Ovary (tissue), 9 donors: ENCODE results near the gene DOCK4. TPM values are rescaled to one million over a fixed set of nuclear protein-coding genes. Genes with fewer than 3 reads are reported as not detected.

Experiments used
- DNase-seq, 5 donors: peaks; one replicate each; pipeline ENCODE4 v3.0.0-alpha.2; 2019 to 2020
- H3K27ac ChIP-seq, 2 donors: fragments of 200-600 bp; one replicate each; pipeline versions ENCODE4 v1.5.1 to v1.8.0; 2019 to 2022
- H3K27me3 ChIP-seq: fragments of 200-600 bp; one replicate; pipeline ENCODE4 v1.8.0; 2022
- H3K36me3 ChIP-seq: fragments of 200-600 bp; sonication (generic); one replicate; pipeline ENCODE4 v1.5.1; 2019
- H3K4me1 ChIP-seq: one replicate; pipeline ENCODE4 v1.8.1; 2013; ENCODE audit warnings: mild to moderate bottlenecking, moderate library complexity; ENCODE audit not compliant: insufficient read depth
- H3K4me3 ChIP-seq: fragments of 200-600 bp; sonication (generic); one replicate; pipeline ENCODE4 v1.5.1; 2017
- H3K9me3 ChIP-seq, 2 donors: fragments of 200-600 bp in 1 of 2; sonication (generic) in 1 of 2; one replicate each; pipeline versions ENCODE4 v1.5.1 to v1.8.1; 2013 to 2019; ENCODE audit warnings: mild to moderate bottlenecking in 1 of 2, moderate library complexity in 1 of 2
- EP300 ChIP-seq: sonication (generic); formaldehyde crosslinking; IDR thresholded peaks from one replicate; pipeline ENCODE4 v1.6.1; 2017; ENCODE audit warnings: antibody characterized with exemption
- POLR2A ChIP-seq: fragments of 450-650 bp; IDR thresholded peaks from one replicate; pipeline ENCODE4 v1.6.1; 2017; ENCODE audit warnings: antibody characterized with exemption, mild to moderate bottlenecking, moderate library complexity
- WGBS, 3 donors: extraction: QIAGEN DNeasy Blood & Tissue Kit in 1 of 3; methylation state at CpG; one replicate each; pipeline versions ENCODE4 v1.1.5 to v1.1.7; 2013 to 2017; 5-methylcytosine and 5-hydroxymethylcytosine counted together
- intact Hi-C, 4 donors: fragments of 100-400 bp; cut with DNase I; formaldehyde crosslinking; loops; one replicate each; pipeline versions ENCODE4 v1.11.0 to v1.15.1; 2022 to 2023
- polyA plus RNA-seq, 2 donors: library from polyadenylated mRNA; stranded (reverse); fragments of 200-250 nt in 1 of 2; fragments of 350-450 nt in 1 of 2; fragmentation: Illumina TruSeq in 1 of 2; extraction: RNeasy Lipid Tissue Mini Kit (QIAGEN cat#74804) in 1 of 2; gene quantifications; one replicate each; pipeline ENCODE4 v1.2.3, GENCODE V29; 2013 to 2014
- total RNA-seq, 7 donors: library from RNA; depleted of rRNA in 2 of 7; stranded (reverse); fragments of >200 nt in 2 of 7; fragmentation: NEBNext Ultra II Directional in 3 of 7; extraction: Animal tissue kit (Norgen Biotek cat#: 25700) in 3 of 7; gene quantifications; one replicate each; pipeline versions ENCODE4 v1.1.0 to v1.2.4, GENCODE V29; 2016 to 2023
- TF ChIP-seq, protein P1 (sequence below), 3 donors: fragments of 450-650 bp in 2 of 3; fragments of 200-600 bp in 1 of 3; IDR thresholded peaks; one replicate each; pipeline versions ENCODE4 v1.5.1 to v1.8.0; 2016 to 2022; ENCODE audit warnings: antibody characterized with exemption in 3 of 3, mild to moderate bottlenecking in 1 of 3
- donor health status: DM: no; HTN: no; CAD: no; lungs with moderate emphysema.
- donor health status: DM: no; HTN: no; CAD: no.
- donor health status: Bipolar disorder and iron deficiency.
- donor health status: DM: yes; HTN: yes; CAD: no.
- donor health status: DM: no; HTN: no; CAD: no.
- donor health status: DM: yes; HTN: yes; CAD: no.

Gene DOCK4
- total and polyA plus RNA-seq, 9 donors, result 9.5 to 39.7 (median 27.3) TPM

DNA sequence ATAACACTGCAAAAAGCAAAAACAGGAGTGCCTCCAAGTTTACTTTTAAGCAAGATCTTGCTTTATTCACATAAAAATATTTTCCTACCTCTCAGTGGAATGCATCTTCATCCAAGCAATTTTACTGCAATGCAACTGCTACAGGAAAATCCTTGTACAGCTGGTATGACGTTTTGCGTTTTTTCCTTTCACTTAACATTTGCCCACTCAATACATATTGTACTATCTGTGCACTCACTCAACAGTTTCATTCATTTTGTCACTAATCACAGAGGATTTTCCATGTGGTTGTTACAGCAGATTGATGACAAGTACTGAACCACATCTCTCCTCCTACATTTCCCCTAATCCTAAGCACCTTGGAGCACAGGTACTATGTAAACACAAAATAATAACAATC, 421.9 kb downstream of the DOCK4 start:
- Histone ChIP-seq H3K4me1 (no peaks in the 10 kb centered on the region), H3K27ac (no peak overlapping the region), H3K27me3 (no peaks in the 10 kb centered on the region), H3K9me3 (no peaks in the 10 kb centered on the region), H3K36me3 (no peaks in the 10 kb centered on the region), H3K4me3 (no peak overlapping the region)
- no peak for DNase-seq
- 64 to 82% (median 73%) methylated on average over 2 of the region's 2 CpGs for WGBS, 3 donors
- intact Hi-C loops, result no loop called here
- no peak for TF ChIP-seq EP300
- TF ChIP-seq POLR2A, result no peak
- TF ChIP-seq, protein P1, sequence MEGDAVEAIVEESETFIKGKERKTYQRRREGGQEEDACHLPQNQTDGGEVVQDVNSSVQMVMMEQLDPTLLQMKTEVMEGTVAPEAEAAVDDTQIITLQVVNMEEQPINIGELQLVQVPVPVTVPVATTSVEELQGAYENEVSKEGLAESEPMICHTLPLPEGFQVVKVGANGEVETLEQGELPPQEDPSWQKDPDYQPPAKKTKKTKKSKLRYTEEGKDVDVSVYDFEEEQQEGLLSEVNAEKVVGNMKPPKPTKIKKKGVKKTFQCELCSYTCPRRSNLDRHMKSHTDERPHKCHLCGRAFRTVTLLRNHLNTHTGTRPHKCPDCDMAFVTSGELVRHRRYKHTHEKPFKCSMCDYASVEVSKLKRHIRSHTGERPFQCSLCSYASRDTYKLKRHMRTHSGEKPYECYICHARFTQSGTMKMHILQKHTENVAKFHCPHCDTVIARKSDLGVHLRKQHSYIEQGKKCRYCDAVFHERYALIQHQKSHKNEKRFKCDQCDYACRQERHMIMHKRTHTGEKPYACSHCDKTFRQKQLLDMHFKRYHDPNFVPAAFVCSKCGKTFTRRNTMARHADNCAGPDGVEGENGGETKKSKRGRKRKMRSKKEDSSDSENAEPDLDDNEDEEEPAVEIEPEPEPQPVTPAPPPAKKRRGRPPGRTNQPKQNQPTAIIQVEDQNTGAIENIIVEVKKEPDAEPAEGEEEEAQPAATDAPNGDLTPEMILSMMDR (IDR thresholded peaks at IDR 0.05), result no peak

DNA sequence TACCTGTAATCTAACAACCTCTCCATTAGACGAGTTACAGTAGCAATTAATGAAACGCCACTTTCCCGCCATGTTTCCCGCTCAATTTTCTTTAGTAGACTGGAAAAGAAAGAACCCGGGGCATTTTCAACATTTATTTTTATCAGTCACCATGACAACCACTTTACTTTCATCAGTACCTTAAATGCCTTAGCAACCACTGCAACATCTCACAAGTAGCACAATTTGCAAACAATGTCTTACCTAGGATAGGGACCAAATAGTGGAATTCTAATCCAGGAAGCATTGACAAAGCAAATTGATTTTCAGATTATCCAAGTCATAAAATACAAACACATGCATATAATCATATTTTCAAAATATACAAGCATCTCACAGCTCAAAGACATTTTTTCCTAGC, 422.3 kb downstream of the DOCK4 start:
- intact Hi-C loops, result no loop called here
- no peaks in the 10 kb centered on the region for H3K4me1 ChIP-seq
- 93 to 94% (median 93%) methylated on average over 5 of the region's 5 CpGs for WGBS, 3 donors
- H3K27ac ChIP-seq, result no peak overlapping the region
- H3K4me3 ChIP-seq, result no peak overlapping the region
- TF ChIP-seq POLR2A (no peak), EP300 (no peak)
- TF ChIP-seq, protein P1 (IDR thresholded peaks at IDR 0.05), result no peak
- H3K9me3 ChIP-seq, result no peaks in the 10 kb centered on the region
- H3K27me3 ChIP-seq, result no peaks in the 10 kb centered on the region
- no peak for DNase-seq
- H3K36me3 ChIP-seq, result no peaks in the 10 kb centered on the region

DNA sequence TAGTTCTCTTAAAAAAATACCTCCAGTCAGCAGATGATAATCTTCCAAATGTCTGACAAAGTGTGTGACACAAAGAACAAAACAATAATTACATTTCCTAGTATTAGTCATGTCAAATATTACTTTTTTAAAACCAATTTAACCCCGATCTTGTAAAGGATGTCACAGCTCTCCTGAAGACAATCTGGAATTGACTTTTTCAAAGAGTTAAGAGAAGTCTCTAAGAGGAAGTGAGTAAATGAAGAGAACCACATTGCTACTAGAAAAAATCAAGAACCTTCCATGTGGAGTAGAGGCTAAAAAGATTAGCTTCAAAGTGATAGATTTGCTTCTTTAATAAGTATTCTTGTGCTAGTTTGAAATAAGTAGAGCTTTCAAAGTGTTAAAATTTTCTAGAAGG, 425.7 kb downstream of the DOCK4 start:
- H3K4me3 ChIP-seq, result no peak overlapping the region
- H3K27me3 ChIP-seq, result no peaks in the 10 kb centered on the region
- intact Hi-C loops, result no loop called here
- no peak for DNase-seq
- no peaks in the 10 kb centered on the region for H3K36me3 ChIP-seq
- no peaks in the 10 kb centered on the region for H3K4me1 ChIP-seq
- no peak overlapping the region for H3K27ac ChIP-seq
- TF ChIP-seq, protein P1 (IDR thresholded peaks at IDR 0.05), result no peak
- TF ChIP-seq POLR2A (no peak), EP300 (no peak)
- H3K9me3 ChIP-seq, result no peaks in the 10 kb centered on the region
- 92 to 98% (median 93%) methylated on average over 1 of the region's 1 CpG for WGBS, 3 donors

DNA sequence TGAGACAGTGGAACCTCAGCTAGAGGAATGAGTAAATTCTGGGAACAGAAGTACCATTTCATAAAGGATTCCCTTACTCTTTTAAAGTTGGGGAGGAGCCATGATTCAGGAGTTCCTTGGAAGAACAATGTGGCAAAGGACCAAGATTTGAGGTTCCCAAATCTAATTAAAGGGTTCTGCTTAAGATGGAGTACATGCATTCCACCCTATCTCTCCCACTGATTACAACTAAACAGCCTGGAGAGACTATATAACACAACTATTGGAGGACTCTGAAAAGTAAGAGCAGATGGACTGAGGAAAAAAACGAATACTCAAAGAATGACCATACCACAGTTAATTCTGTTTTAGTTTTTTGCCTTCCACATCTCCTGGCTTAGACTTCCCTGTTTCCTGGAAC, 431.0 kb downstream of the DOCK4 start:
- intact Hi-C loops, result no loop called here
- no peak for TF ChIP-seq EP300
- TF ChIP-seq POLR2A, result no peak
- TF ChIP-seq, protein P1 (IDR thresholded peaks at IDR 0.05), result no peak
- 60 to 75% (median 63%) methylated on average over 1 of the region's 1 CpG for WGBS, 3 donors
- H3K9me3 ChIP-seq, result no peaks in the 10 kb centered on the region
- H3K27ac ChIP-seq, result no peak overlapping the region
- H3K4me1 ChIP-seq, result no peaks in the 10 kb centered on the region
- H3K27me3 ChIP-seq, result no peaks in the 10 kb centered on the region
- H3K4me3 ChIP-seq, result no peak overlapping the region
- DNase-seq, result no peak
- no peaks in the 10 kb centered on the region for H3K36me3 ChIP-seq

DNA sequence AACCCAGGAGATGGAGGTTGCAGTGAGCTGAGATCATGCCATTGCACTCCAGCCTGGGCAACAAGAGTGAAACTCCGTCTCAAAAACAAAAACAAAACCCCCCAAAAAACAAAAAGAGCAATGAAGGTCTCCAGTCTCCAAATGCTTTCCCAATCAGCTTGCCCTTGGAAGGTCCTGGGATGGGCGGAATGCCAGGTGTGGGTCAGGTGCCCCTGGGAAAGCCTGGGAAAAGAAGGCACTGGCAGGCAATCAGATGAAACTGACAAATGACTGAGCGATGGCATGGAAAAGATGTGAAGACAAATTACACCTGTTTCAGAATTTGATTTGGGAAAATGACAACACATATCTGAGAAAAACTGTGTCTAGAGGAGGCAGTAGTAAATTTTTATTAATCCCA, 433.5 kb downstream of the DOCK4 start:
- intact Hi-C loops, result no loop called here
- H3K36me3 ChIP-seq, result no peaks in the 10 kb centered on the region
- no peaks in the 10 kb centered on the region for H3K9me3 ChIP-seq
- H3K27ac ChIP-seq, result no peak overlapping the region
- 90 to 95% (median 93%) methylated on average over 3 of the region's 3 CpGs for WGBS, 3 donors
- no peak overlapping the region for H3K4me3 ChIP-seq
- DNase-seq, result no peak
- TF ChIP-seq POLR2A, result no peak
- TF ChIP-seq EP300, result no peak
- TF ChIP-seq, protein P1 (IDR thresholded peaks at IDR 0.05), result no peak
- no peaks in the 10 kb centered on the region for H3K27me3 ChIP-seq
- no peaks in the 10 kb centered on the region for H3K4me1 ChIP-seq
